GM21515 (cell line): ENCODE measurements around the gene PSG6.
"Not testable (repeated sequence)": the region's sequence is repeated elsewhere in the genome, so short reads cannot be mapped to it uniquely, and the experiment has no call there.

Source experiments
- ATAC-seq: cut with Tn5 transposase; IDR thresholded peaks from one replicate; pipeline ENCODE4 v1.9.1; 2021; ENCODE audit not compliant: unreplicated experiment

Gene PSG6

DNA sequence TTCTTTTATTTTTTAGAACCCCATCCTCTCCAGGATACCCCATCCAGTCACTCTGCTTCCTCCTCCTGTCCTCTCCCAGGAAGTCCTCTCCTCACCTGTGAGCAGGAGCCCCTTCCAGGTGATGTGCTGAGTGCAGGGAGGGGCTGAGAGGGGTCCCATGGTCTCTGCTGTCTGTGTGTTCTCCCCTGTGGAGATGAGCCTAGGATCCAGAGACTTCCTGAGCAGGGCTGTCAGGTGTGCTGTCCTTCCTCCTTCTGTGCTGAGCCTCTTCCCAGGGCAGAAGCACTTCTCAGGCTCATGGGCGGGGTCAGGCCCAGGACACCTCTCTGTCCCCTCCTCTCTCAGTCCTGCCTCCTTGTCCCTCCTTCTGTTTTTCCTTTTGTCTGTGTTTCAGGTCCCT lies at the start of gene PSG6:
Gene PSG6 (minus strand): TSS at position 261 of the 400 bp plus-strand sequence. CDS start 102 bp downstream, at position 159.
- not testable (repeated sequence) for ATAC-seq

GRCh38 chr19:42965176-42965575 lies 47.5 kb upstream of the PSG6 start:
- ATAC-seq: no peak

GRCh38 chr19:42961119-42961518 lies 43.4 kb upstream of the PSG6 start:
- no peak for ATAC-seq

GRCh38 chr19:42952126-42952525 lies 34.4 kb upstream of the PSG6 start:
- ATAC-seq: not testable (repeated sequence)

GRCh38 chr19:42951476-42951875 lies 33.8 kb upstream of the PSG6 start:
- not testable (repeated sequence) for ATAC-seq

DNA sequence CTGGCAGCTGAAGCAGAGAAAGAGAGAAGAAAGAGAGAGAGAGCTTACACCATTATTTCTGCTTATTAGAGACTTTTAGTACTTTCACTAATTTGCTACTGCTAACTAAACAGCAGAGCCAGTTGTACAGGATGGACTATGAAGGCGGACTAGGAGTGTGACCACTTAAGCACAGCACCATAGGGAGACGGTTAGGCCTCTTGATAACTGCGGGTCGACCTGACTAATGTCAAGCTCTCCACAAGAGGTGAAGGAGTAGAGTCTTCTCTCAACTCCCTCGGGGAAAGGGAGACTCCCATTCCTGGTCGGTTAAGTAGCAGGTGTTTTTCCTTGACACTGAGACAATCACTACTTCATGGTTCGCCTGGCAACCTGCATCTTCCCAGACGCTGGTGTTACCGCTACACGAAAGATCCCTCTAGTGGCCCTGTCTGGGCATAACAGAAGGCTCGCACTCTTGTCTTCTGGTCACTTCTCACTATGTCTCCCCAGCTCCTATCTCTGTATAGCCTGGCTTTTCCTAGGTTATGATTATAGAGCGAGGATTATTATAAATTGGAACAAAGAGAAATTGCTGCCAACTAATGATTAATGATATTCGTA lies 24.6 kb upstream of the PSG6 start:
- no peak for ATAC-seq

GRCh38 chr19:42937107-42937506 lies 19.4 kb upstream of the PSG6 start, which contains the start of gene PSG7:
PSG7 (minus strand) TSS chr19:42937207; CDS start chr19:42937076, 131 bp downstream.
- ATAC-seq: not testable (repeated sequence)

DNA sequence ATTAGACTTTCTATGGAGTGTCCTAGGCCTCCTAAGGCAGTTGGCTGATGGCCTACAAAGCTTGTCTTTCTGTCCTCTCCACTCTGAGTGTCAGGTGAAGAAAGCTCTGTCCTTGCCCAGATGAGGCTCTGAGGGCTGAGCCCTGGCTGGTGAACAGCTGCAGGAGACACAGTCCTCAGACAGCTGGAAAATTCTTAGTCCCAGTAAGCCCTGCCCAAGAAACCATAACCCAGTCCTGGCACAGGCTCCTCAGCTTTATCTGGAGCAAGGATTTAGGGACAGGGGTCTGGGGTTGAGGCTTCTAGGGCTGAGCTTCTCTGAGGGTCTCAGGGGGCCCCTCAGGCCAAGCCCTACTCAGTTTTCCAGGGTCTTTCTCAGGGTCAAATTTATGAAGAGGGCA lies 17.0 kb upstream of the PSG6 start:
- ATAC-seq: not testable (repeated sequence)

GRCh38 chr19:42934183-42934582 lies 16.5 kb upstream of the PSG6 start:
- not testable (repeated sequence) for ATAC-seq

- ATAC-seq: not testable (repeated sequence)
Observed at GRCh38 chr19:42933412-42933811, 15.7 kb upstream of the PSG6 start.

GRCh38 chr19:42932485-42933101 lies 14.9 kb upstream of the PSG6 start:
- not testable (repeated sequence) for ATAC-seq

GRCh38 chr19:42930214-42930613 lies 12.5 kb upstream of the PSG6 start:
- ATAC-seq: not testable (repeated sequence)

GRCh38 chr19:42928896-42929295 lies 11.2 kb upstream of the PSG6 start:
- no peak for ATAC-seq

DNA sequence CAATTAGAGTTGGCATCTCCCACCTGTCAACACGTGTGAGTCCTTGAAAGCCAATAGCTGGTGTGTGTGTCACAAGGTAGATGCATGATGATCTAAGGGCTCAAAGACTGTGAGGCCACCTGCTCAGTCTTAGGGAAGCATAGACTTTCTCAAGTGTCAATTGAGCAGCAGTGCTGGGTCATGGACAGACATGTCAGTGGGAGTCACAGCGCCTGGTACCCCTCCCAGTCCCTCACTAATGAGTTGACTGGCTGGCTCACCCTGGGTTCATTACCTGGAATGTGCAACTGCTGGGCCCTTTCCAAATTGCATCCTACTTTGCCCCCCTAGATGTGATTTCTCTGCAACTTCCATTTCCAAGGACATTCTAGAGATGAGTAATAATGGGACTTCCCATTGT lies 9.1 kb upstream of the PSG6 start:
- ATAC-seq: no peak

- ATAC-seq: not testable (repeated sequence)
Observed at GRCh38 chr19:42923106-42923505, 5.4 kb upstream of the PSG6 start.

DNA sequence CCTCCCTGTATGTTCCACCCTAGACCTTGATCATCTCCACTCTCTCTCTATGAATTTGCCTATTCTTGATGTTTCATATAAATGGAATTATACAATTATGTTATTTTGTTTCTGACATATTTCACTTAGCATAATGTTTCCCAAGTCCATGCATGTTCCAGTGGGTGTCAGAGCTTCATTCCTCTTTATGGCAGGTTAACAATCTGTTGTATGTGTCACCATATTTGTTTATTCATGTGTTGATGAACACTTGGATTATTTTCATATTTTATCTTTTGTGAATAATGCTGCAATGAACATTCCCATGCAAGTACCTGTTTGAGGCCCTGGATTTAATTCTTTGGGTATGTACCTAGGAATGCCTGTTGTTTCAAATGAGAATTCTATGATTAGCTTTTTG lies 3.3 kb upstream of the PSG6 start:
- not testable (repeated sequence) for ATAC-seq

DNA sequence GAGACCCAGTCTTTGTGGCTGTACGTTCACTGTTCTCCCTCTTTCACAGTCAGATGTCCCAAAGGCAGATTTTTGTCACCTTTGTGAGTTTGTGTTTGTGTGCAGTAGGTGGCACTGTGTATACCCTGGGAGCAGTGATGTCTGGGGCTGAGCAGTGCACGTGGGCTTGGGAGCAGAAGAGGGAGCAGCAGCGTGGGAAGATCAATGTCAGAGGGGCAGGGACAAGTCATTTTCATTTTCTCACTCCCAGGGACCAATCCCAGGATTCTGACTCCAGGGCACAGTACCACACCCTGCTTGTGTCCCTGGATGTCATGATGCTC lies 2.0 kb upstream of the PSG6 start:
- ATAC-seq: no peak

DNA sequence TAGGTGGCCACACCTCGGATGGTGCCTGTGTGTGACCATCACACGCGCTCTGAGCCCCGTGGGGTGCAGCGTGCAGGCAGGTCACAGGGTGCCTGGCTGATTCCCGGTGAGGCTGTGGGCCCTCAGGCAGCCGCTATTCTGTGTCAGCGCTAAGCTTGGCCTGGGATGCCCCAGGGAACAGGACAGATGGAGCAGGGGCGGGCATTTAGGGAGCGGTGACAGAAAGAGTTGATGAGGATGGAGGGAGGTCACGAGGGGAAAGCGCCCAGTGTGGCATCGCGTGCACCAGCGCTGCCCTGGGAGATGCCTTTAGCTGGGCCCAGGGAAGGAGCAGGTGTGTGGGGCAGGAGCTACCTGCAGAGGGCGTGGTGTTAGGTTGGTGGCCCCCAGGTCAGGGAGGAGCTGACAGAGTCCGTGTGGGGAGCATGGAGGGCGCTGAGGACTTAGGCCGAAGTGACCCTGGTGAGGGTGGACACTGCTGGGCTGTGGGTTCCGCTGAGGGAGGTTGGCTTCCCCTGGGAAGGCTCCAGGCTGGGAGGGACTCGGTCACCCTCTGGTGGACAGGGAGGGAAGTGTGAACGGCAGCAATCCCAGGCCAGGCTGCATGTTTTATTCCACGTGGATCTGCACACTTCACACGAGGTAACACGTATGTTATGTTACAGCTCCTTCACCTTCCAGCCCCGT lies 1.5 kb upstream of the PSG6 start:
- ATAC-seq: not testable (repeated sequence)

- ATAC-seq: not testable (repeated sequence)
Observed at GRCh38 chr19:42918377-42919069, 829 bp upstream of the PSG6 start.

DNA sequence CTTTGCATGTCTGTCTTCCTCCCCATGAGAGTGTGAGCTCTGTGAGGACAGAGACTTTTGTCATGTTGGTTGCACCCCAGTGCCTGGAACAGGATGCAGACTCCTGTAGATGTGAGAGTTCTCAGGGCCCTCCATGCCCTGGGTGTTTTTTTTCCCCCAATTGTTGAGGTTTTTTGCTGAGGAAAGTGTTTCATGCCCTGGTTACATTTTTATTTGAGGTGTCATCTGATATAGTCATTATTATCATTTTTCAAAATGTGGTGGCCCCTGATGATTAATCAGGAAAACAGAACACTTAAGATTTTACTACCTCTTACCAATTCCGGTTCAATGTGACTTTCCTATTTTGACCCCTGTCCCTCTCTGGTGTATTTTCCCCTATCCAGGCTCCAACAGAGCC lies 763 bp downstream of the PSG6 start:
- ATAC-seq: not testable (repeated sequence)

- not testable (repeated sequence) for ATAC-seq
Observed at GRCh38 chr19:42913516-42913915, 4.2 kb downstream of the PSG6 start.

DNA sequence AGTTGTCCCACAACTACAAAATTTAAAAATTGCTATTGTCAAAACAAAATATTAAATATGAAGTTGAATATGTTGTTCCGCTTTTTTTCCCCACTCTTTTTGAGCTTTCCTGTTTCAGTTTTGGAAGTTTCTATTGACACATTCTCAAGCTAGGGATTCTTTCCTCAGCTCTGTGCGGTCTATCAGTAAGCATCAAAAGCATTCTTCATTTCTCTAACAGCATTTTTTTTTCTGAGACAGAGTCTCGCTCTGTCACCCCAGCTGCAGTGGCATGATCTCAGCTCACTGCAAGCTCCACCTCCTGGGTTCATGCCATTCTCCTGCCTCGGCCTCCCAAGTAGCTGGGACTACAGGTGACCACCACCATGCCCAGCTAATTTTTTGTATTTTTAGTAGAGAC lies 4.8 kb downstream of the PSG6 start:
- not testable (repeated sequence) for ATAC-seq
